GM23248 (cell line): ENCODE measurements around the gene TMEM128. TPM values are rescaled to one million over a fixed set of nuclear protein-coding genes. Genes with fewer than 3 reads are reported as not detected.
"Not testable (repeated sequence)": the region's sequence is repeated elsewhere in the genome, so short reads cannot be mapped to it uniquely, and the experiment has no call there.

Experiments
- DNase-seq: peaks from one replicate; pipeline ENCODE4 v3.0.0-alpha.2; 2015
- H2AFZ ChIP-seq: fragments of 200-600 bp; sonication (generic); 2 replicates; pipeline ENCODE4 v1.6.1; 2016; ENCODE audit warnings: antibody characterized with exemption
- H3F3A ChIP-seq: fragments of 200-600 bp; sonication (generic); 2 replicates; pipeline ENCODE4 v1.6.1; 2016; ENCODE audit warnings: mild to moderate bottlenecking, antibody characterized with exemption, mixed run types; ENCODE audit not compliant: insufficient read depth
- H3K27ac ChIP-seq: fragments of 200-600 bp; sonication (generic); 2 replicates; pipeline ENCODE4 v1.5.1; 2016; ENCODE audit warnings: mild to moderate bottlenecking
- H3K27me3 ChIP-seq: fragments of 200-600 bp; sonication (generic); replicated peaks from 2 replicates; pipeline ENCODE4 v1.6.1; 2016; ENCODE audit warnings: mild to moderate bottlenecking; ENCODE audit not compliant: insufficient read depth
- H3K36me3 ChIP-seq: fragments of 200-600 bp; sonication (generic); 2 replicates; pipeline ENCODE4 v1.6.1; 2016; ENCODE audit warnings: low read depth, mild to moderate bottlenecking
- H3K4me1 ChIP-seq: fragments of 200-600 bp; sonication (generic); 2 replicates; pipeline ENCODE4 v1.6.1; 2016; ENCODE audit warnings: mild to moderate bottlenecking; ENCODE audit not compliant: insufficient read depth
- H3K4me2 ChIP-seq: fragments of 200-600 bp; sonication (generic); one replicate; pipeline ENCODE4 v1.6.1; 2016; ENCODE audit warnings: mild to moderate bottlenecking; ENCODE audit not compliant: unreplicated experiment
- H3K4me3 ChIP-seq: fragments of 200-600 bp; sonication (generic); 2 replicates; pipeline ENCODE4 v1.5.1; 2016; ENCODE audit warnings: mild to moderate bottlenecking
- H3K79me2 ChIP-seq: fragments of 200-600 bp; sonication (generic); 2 replicates; pipeline ENCODE4 v1.6.1; 2016; ENCODE audit warnings: mild to moderate bottlenecking; ENCODE audit not compliant: insufficient read depth
- H3K9ac ChIP-seq: fragments of 200-600 bp; sonication (generic); 2 replicates; pipeline ENCODE4 v1.6.1; 2016; ENCODE audit warnings: mild to moderate bottlenecking
- H3K9me2 ChIP-seq: fragments of 200-600 bp; sonication (generic); 2 replicates; pipeline ENCODE4 v1.6.1; 2016; ENCODE audit warnings: mixed run types, mild to moderate bottlenecking, moderate library complexity; ENCODE audit not compliant: insufficient read depth
- H3K9me3 ChIP-seq: fragments of 200-600 bp; sonication (generic); one replicate; pipeline ENCODE4 v1.6.1; 2017; ENCODE audit warnings: low read depth
- H4K20me1 ChIP-seq: fragments of 200-600 bp; sonication (generic); 2 replicates; pipeline ENCODE4 v1.6.0; 2016; ENCODE audit not compliant: insufficient read depth
- EZH2 ChIP-seq: fragments of 200-600 bp; sonication (generic); IDR thresholded peaks from 2 replicates; pipeline ENCODE4 v1.6.1; 2018; ENCODE audit warnings: antibody characterized with exemption, mild to moderate bottlenecking; ENCODE audit not compliant: insufficient read depth, poor library complexity, severe bottlenecking
- EZH2phosphoT487 ChIP-seq: fragments of 200-600 bp; sonication (generic); IDR thresholded peaks from 2 replicates; pipeline ENCODE4 v1.6.1; 2018; ENCODE audit warnings: antibody characterized with exemption, moderate library complexity, mild to moderate bottlenecking, low read depth; ENCODE audit not compliant: insufficient read depth
- WGBS, 2 experiments: methylation state at CpG; one replicate each; pipeline ENCODE4 v1.1.6; 2015 to 2017; ENCODE audit warnings: low lambda C conversion rate in 2 of 2, low coverage in 1 of 2; ENCODE audit errors: missing lambda C conversion rate in 2 of 2; 5-methylcytosine and 5-hydroxymethylcytosine counted together
- in situ Hi-C: fragments of 300-500 bp; cut with MboI; formaldehyde crosslinking; loops from 2 replicates; pipeline ENCODE4 v1.15.0; 2020
- polyA plus RNA-seq: library from polyadenylated mRNA; unstranded; fragments of >200 nt; fragmentation: Nextera tagmentation; extraction: Ambion mirVana; gene quantifications from 2 replicates; pipeline ENCODE4 v1.2.1, GENCODE V29; 2016
- total RNA-seq: library from RNA; depleted of rRNA; stranded (reverse); fragments of >200 nt; shearing (Covaris generic); gene quantifications from 2 replicates; pipeline ENCODE4 v1.2.3, GENCODE V29; 2014

TMEM128 gene
- total and polyA plus RNA-seq, 2 experiments from 2014 or later: 25.9 to 35.4 TPM

DNA sequence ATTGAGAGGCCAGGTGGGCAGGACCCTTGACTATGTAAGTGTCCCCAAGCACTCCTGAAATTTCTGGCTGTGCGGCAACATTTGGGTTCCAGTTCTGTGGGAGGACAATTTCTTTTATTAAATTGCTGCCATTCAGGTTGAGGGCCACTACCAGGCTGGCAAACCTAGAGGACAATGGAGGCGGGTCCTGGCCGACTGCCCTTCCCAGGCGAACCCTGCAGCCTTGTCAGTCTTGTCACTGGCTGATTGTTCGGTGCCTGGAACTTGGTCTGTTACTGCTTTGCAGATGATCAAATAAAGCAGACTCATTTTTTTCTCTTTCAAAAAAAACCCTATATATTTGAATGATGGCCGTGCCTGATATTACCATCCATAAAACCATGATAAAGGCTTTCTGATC is 6.6 kb upstream of the TMEM128 start:
- no peaks in the 10 kb centered on the region for H3K9me3 ChIP-seq
- TF ChIP-seq EZH2phosphoT487 (no peak), EZH2 (no peak)
- no peaks in the 10 kb centered on the region for H3K36me3 ChIP-seq
- no peaks in the 10 kb centered on the region for H3K79me2 ChIP-seq
- no peaks in the 10 kb centered on the region for H3K9me2 ChIP-seq
- no peaks in the 10 kb centered on the region for H3F3A ChIP-seq
- no peak for DNase-seq
- H3K9ac ChIP-seq: no peak overlapping the region
- no peaks in the 10 kb centered on the region for H4K20me1 ChIP-seq
- no peak overlapping the region for H3K27ac ChIP-seq
- H3K4me2 ChIP-seq: no peak overlapping the region
- no peak overlapping the region for H2AFZ ChIP-seq
- H3K4me3 ChIP-seq: no peak overlapping the region
- peaks cover 15% of the 10 kb centered on the region for H3K27me3 ChIP-seq
- 57 to 60% methylated on average over 6 of the region's 6 CpGs for WGBS, 2 experiments
- in situ Hi-C loops: no loop called here
- H3K4me1 ChIP-seq: no peaks in the 10 kb centered on the region

- Histone ChIP-seq H3K9me2 (no peaks in the 10 kb centered on the region), H3K79me2 (no peaks in the 10 kb centered on the region), H4K20me1 (no peaks in the 10 kb centered on the region), H3K4me1 (peaks cover 2% of the 10 kb centered on the region), H3K4me2 (no peak overlapping the region), H3F3A (no peaks in the 10 kb centered on the region), H3K36me3 (no peaks in the 10 kb centered on the region), H3K9ac (no peak overlapping the region), H3K27ac (no peak overlapping the region), H3K27me3 (peaks cover 15% of the 10 kb centered on the region), H3K4me3 (no peak overlapping the region), H2AFZ (no peak overlapping the region), H3K9me3 (no peaks in the 10 kb centered on the region)
- no peak for TF ChIP-seq EZH2phosphoT487
- no peak for TF ChIP-seq EZH2
- DNase-seq: no peak
- 63 to 72% methylated on average over 11 of the region's 11 CpGs for WGBS, 2 experiments
- in situ Hi-C loops: no loop called here
Observed at GRCh38 chr4:4254199-4254598, 6.2 kb upstream of the TMEM128 start.

GRCh38 chr4:4249866-4250265 is 1.8 kb upstream of the TMEM128 start:
- Histone ChIP-seq H3K36me3 (no peaks in the 10 kb centered on the region; the same call in 1 of the 2 replicates), H3F3A (peaks cover 5% of the 10 kb centered on the region; the same call in 1 of the 2 replicates), H4K20me1 (no peaks in the 10 kb centered on the region), H2AFZ (no peak overlapping the region), H3K27ac (no peak overlapping the region), H3K4me1 (peaks cover 14% of the 10 kb centered on the region), H3K4me2 (no peak overlapping the region), H3K9me2 (no peaks in the 10 kb centered on the region), H3K9ac (no peak overlapping the region), H3K79me2 (peaks cover 21% of the 10 kb centered on the region), H3K27me3 (peaks cover 7% of the 10 kb centered on the region), H3K9me3 (no peaks in the 10 kb centered on the region), H3K4me3 (no peak overlapping the region)
- DNase-seq: no peak
- in situ Hi-C loops: no loop called here
- 79 to 81% methylated on average over 8 of the region's 8 CpGs for WGBS, 2 experiments
- TF ChIP-seq EZH2phosphoT487 (no peak), EZH2 (no peak)

DNA sequence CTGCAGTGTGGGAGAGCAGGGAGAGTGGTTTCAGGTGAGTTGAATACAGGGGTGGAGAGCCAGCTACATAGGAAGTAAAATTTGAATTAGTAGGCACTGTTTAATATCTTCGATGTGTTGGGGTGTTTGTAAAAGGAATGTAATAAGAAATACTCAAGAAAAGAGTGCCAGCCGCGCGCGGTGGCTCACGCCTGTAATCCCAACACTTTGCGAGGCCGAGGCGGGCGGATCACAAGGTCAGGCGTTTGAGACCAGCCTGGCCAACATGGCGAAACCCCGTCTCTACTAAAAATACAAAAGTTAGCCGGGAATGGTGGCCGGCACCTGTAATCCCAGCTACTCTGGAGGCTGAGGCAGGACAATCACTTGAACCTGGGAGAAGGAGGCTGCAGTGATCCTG is 1.3 kb upstream of the TMEM128 start:
- H3K4me1 ChIP-seq: peaks cover 14% of the 10 kb centered on the region
- H3K79me2 ChIP-seq: peaks cover 21% of the 10 kb centered on the region
- 94 to 95% methylated on average over 15 of the region's 15 CpGs for WGBS, 2 experiments
- H3K4me2 ChIP-seq: peak overlapping the region; percentile 92
- peak overlapping the region; percentile 92 for H3K9ac ChIP-seq
- H3K27me3 ChIP-seq, H3K9me3 ChIP-seq, H3K36me3 ChIP-seq, H3F3A ChIP-seq, H3K9me2 ChIP-seq, H4K20me1 ChIP-seq, in situ Hi-C loops, DNase-seq: not testable (repeated sequence)
- H3K4me3 ChIP-seq: peak overlapping the region; percentile 84
- peak overlapping the region; percentile 91 for H3K27ac ChIP-seq
- H2AFZ ChIP-seq: peak overlapping the region; percentile 96

GRCh38 chr4:4248885-4249203 is 821 bp upstream of the TMEM128 start:
- Histone ChIP-seq H3K4me1 (peaks cover 14% of the 10 kb centered on the region), H3K27me3 (no peaks in the 10 kb centered on the region), H3K9ac (peak overlapping the region; percentile 92), H3K4me3 (peak overlapping the region; percentile 84), H3K9me2 (no peaks in the 10 kb centered on the region), H3K9me3 (no peaks in the 10 kb centered on the region), H3K79me2 (peaks cover 21% of the 10 kb centered on the region), H2AFZ (peak overlapping the region; percentile 96), H3K27ac (peak overlapping the region; percentile 91), H3F3A (peaks cover 5% of the 10 kb centered on the region; the same call in 1 of the 2 replicates), H3K4me2 (peak overlapping the region; percentile 92), H3K36me3 (no peaks in the 10 kb centered on the region; the same call in 1 of the 2 replicates), H4K20me1 (no peaks in the 10 kb centered on the region)
- WGBS, 2 experiments: 3% methylated on average over 10 of the region's 10 CpGs
- in situ Hi-C loops: no loop called here
- DNase-seq: peak; percentile 66
- no peak for TF ChIP-seq EZH2phosphoT487
- no peak for TF ChIP-seq EZH2
